Measurements from ENCODE around the gene PHLDA2. TPM values are rescaled to one million over a fixed set of nuclear protein-coding genes. Genes with fewer than 3 reads are reported as not detected.

The PHLDA2 gene
- total and polyA plus RNA-seq, 9 of the 15 experiments (the other 6 are each of a cell fraction or from before 2014, with no cell fraction given), result 0.43 to 42.4 (median 4.7) TPM

DNA sequence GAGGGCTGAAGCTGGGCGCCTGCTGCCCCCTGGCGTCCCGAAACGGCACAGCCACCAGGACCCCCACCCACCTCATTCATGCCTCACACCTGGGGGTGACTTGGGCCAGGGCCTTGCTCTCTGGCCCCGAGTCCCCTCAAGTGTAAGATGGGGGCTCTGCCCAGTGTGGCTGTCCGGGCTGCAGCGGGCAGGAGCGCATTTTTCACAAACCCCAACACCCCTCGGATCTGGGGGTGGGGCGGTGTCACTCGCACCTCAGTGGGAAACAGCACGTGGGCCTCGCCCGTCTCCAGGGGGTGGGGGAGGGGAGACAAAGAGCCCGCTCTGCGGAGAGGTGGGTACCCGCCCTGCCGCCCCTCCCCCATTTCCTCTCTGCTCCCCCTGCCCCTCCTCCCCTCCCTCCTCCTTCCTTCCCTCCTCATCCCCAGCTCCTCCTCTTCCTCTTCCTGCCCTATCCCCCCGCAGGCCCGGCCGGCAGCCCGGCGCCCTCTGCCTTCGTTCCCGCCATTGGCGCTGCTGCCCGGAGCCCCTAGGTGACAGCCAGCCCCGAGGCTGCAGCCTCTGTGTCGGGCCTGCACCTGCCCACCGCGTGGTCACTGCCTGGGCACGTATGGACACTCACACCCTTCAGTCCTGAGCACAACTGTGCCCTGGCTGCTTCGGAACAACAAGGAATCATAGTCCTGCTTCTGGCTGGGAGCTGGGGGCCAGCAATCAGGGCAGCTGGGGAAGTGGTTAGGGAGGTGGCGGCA is 36.8 kb downstream of the PHLDA2 start (continued):
- TF ChIP-seq STAT6 (CRISPR knock-in tag; IDR thresholded peaks at IDR 0.05) (no peak), CAMTA2 (CRISPR knock-in tag; conservative IDR thresholded peaks at IDR 0.05) (no peak), GABPA (tag; conservative IDR thresholded peaks at IDR 0.05; ENCODE audit: low read depth) (peak; percentile 94), SREBF2 (CRISPR knock-in tag; IDR thresholded peaks at IDR 0.05) (no peak), ELK3 (CRISPR knock-in tag; IDR thresholded peaks at IDR 0.05) (no peak), ZFP91 (CRISPR knock-in tag; IDR thresholded peaks at IDR 0.05) (no peak), ATF1 (CRISPR knock-in tag; IDR thresholded peaks at IDR 0.05) (no peak), ATF1 (tag; IDR thresholded peaks at IDR 0.05) (no peak), ZKSCAN8 (CRISPR knock-in tag; IDR thresholded peaks at IDR 0.05) (no peak), ZNF280B (CRISPR knock-in tag; IDR thresholded peaks at IDR 0.05) (no peak), ZNF584 (CRISPR knock-in tag; IDR thresholded peaks at IDR 0.05; ENCODE audit: low read depth) (no peak), ETV5 (CRISPR knock-in tag; IDR thresholded peaks at IDR 0.05; ENCODE audit: low read depth) (no peak)
- TF ChIP-seq, protein P1, sequence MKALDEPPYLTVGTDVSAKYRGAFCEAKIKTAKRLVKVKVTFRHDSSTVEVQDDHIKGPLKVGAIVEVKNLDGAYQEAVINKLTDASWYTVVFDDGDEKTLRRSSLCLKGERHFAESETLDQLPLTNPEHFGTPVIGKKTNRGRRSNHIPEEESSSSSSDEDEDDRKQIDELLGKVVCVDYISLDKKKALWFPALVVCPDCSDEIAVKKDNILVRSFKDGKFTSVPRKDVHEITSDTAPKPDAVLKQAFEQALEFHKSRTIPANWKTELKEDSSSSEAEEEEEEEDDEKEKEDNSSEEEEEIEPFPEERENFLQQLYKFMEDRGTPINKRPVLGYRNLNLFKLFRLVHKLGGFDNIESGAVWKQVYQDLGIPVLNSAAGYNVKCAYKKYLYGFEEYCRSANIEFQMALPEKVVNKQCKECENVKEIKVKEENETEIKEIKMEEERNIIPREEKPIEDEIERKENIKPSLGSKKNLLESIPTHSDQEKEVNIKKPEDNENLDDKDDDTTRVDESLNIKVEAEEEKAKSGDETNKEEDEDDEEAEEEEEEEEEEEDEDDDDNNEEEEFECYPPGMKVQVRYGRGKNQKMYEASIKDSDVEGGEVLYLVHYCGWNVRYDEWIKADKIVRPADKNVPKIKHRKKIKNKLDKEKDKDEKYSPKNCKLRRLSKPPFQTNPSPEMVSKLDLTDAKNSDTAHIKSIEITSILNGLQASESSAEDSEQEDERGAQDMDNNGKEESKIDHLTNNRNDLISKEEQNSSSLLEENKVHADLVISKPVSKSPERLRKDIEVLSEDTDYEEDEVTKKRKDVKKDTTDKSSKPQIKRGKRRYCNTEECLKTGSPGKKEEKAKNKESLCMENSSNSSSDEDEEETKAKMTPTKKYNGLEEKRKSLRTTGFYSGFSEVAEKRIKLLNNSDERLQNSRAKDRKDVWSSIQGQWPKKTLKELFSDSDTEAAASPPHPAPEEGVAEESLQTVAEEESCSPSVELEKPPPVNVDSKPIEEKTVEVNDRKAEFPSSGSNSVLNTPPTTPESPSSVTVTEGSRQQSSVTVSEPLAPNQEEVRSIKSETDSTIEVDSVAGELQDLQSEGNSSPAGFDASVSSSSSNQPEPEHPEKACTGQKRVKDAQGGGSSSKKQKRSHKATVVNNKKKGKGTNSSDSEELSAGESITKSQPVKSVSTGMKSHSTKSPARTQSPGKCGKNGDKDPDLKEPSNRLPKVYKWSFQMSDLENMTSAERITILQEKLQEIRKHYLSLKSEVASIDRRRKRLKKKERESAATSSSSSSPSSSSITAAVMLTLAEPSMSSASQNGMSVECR (CRISPR knock-in tag; IDR thresholded peaks at IDR 0.05), result peak; percentile 76
- TF ChIP-seq, protein P2, sequence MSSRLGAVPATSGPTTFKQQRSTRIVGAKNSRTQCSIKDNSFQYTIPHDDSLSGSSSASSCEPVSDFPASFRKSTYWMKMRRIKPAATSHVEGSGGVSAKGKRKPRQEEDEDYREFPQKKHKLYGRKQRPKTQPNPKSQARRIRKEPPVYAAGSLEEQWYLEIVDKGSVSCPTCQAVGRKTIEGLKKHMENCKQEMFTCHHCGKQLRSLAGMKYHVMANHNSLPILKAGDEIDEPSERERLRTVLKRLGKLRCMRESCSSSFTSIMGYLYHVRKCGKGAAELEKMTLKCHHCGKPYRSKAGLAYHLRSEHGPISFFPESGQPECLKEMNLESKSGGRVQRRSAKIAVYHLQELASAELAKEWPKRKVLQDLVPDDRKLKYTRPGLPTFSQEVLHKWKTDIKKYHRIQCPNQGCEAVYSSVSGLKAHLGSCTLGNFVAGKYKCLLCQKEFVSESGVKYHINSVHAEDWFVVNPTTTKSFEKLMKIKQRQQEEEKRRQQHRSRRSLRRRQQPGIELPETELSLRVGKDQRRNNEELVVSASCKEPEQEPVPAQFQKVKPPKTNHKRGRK (tag; IDR thresholded peaks at IDR 0.05), result no peak

All from K562 (cell line).